NCI-H2029 treated with DMSO at 0.1 percent for 48 hours (cell line): Measurements from ENCODE around the gene KCNJ18.
"Not testable (repeated sequence)": the region's sequence is repeated elsewhere in the genome, so short reads cannot be mapped to it uniquely, and the experiment has no call there.

Experiments used
- DNase-seq: peaks from one replicate; lab custom pipeline; 2025; lab: John Stamatoyannopoulos, UW

KCNJ18 gene

DNA sequence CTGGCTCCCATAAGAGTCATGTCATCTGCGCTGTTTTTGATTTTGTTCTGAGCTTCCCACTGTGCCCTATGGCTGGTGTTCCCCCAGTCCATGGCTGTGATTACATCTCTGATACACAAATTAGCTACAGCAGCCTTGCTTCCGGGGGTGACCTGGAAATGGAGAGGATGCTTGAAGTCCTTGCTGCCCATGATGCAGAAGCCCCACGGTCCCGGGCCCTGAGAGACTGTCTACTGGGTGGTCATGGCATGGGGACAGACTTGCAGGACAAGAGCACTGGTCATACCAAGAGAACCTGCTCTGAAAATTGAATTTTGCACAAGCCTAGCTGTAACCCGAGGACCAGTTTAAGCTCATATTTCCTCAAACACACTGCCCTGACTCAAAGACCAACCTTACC, 38.8 kb downstream of the KCNJ18 start:
- not testable (repeated sequence) for DNase-seq

DNA sequence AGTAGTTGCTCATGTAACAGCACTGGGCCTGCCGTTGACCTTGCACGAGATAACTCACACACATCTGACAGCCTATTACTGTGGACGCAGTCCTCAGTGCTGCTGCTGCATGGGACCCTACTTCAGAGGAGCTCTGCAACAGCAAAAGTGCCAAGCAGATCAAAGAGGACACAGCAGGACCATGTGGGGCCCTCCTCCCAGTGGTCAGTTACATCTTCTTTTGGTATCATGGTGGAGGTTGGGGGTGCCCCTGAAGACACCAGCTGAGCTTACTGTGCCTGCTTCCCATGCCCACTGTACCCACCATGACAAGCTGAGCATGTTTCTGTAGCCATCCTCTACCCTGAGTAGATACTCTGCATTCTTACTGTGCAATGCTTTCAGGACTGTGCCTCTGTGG, 41.6 kb downstream of the KCNJ18 start:
- not testable (repeated sequence) for DNase-seq

DNA sequence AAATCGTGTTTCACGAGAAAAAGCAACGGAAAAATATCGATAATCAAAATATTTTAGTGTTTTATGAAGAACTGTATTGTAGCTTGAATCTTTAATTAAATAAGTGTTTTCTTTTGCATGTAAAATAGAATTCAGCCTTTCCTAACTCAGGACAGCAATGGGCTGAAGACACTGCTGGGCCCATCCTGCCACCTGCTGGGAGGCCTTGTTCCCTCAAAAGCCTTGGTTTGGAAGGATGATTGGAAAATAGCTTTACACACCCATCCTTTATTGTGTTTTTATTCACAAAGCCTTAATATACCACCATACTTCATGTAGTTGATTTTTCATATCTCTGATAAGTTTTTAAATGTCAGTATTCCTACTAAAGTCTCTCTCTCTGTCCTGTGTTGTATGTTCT, 43.5 kb downstream of the KCNJ18 start:
- not testable (repeated sequence) for DNase-seq

DNA sequence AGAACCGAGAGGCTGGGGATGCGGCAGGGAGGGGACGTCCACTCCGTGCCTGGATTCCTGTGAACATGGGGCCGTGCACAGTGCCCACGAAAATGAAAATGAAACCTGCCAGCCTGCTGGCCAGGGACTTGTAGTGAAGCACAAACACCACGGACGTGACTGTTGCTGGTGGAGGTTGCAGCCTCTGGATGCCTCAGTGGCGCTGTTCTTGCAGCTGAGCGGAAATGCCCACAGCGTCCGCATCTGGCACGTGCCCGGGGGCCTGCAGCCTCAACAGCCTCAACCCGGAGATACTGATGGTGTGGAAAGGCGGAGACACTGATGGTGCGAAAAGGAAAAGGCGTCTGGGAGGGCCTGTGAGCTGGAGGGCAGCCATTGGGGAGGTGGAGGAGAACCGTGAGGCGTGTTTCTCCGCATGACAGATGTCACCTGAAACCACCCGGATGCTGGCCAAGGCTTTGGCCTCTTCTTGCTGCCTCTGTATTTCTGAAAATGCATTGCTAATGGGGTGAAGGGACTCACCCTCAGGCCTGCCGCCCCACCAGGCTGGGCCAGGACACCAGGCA, 44.8 kb downstream of the KCNJ18 start:
- not testable (repeated sequence) for DNase-seq

DNA sequence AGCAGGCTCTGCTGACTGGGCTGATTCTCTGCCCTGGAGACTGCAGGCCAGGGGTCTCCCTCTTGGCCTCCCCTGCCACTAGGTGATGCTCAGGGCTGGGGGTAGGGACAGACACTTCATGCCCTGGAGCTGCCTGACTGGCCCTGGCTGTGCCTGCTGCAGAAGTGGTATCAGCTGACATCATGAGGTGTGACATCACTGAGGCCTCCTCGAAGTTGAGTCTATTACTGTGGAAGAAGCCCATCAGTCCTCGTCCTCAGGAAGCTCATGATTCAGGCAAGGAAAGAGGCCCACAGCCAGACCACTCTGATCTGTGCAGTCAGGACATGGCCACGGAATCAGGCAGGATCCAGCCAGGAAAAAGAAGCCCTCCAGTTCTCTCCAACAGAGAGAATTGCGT, 45.9 kb downstream of the KCNJ18 start:
- DNase-seq: not testable (repeated sequence)

DNA sequence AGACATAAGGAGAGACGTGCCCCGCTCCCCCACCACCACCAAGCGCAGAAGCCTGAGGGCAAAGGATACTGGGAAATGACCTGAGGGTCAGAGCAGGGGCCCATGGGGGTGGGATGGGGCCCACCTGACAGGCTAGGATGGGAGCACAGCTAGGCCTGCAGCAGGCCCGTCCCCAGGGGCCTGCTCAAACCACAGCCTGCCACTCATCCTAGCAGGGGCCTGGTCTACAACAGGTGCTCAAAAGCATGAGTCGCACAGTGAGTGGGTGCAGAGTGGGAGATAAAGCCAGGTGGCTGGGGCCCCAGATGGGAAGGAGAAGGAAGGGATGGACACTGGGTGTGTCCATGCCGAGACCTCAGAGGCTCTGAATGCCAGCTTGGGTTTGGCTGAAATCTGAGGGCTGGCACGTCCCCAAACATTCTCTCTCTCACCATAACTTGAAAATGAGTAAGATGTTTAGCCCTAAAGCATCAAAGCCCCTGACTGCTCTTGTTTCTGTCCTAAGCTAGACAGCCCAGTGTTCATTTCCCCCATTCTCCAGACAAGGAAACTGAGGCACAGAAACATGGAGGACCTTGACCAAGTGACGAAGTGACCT, 46.7 kb downstream of the KCNJ18 start:
- not testable (repeated sequence) for DNase-seq

DNA sequence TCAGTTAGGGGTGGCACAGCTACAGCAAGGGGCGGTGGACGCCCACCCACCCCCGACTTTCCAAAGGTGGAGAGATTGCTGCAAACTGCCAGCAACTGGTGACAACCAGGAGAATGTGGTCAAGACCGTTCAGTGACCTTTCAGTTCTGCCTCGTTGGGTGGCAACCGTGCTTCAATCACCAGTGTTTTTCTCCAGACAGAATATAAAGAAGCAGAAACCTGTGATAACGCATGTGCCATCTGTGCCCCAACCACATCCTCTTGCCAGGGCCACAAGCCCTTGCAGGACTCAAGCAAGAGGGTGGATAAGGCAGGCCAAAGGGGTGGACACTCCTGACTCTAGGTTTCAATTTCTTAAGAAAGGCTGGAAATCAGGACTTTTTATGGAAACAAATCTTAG, 47.2 kb downstream of the KCNJ18 start:
- not testable (repeated sequence) for DNase-seq

DNA sequence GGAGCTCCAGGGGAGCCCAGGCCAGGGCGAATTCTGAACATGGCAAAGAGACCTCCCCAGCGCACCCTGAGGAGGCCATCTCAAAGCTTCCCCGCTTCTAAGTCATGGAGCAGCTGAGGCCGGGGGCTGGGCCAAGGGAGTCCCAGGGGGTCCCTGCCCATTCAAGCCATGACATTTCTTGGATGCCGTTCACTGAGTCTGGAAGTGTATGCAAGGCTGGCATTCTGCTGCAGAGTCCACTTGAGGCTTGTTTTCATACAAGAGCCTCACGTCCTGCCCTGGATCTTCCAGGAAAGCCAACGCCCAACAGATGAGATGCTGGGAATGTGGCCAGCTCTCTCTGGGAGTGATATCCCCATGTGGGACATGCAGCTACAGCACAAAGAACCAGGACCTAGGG, 48.5 kb downstream of the KCNJ18 start:
- not testable (repeated sequence) for DNase-seq

DNA sequence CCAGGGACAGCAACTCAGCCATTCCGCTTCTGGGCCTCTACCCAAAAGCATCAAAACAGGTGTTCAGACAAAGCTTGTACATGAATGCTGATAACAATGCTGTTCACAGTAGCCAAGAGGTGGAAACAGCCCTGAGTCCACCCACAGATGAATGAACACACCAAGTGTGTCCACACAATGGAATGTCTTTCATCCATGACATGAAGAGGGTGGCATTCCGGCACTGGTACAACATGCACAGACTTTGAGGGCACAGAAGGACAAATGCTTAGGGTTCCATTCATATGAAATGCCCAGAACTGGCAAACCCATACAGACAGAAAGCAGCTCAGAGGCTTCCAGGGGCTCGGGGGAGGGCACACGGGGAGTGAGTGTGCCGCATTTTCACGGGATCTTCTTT, 49.2 kb downstream of the KCNJ18 start:
- not testable (repeated sequence) for DNase-seq

DNA sequence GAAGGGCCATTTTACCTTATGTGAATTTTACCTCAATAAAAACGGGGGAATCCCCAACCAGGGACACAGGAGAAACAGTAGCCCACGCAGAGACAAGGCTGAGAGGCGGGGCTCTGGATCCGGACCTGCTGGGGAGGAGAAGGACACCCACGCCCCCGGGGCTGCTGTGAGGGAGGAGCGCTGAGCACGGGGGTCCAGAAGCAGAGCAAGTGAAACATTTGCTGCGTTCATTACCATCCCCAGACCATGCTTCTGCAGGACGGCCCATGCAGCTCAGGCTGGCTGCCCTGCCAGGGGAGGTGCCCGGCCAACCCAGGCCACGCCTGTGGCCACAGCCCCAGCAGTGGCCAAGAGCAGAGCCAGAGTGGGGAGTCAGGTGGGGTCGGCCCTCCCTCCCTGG, 50.0 kb downstream of the KCNJ18 start:
- DNase-seq: no peak

DNA sequence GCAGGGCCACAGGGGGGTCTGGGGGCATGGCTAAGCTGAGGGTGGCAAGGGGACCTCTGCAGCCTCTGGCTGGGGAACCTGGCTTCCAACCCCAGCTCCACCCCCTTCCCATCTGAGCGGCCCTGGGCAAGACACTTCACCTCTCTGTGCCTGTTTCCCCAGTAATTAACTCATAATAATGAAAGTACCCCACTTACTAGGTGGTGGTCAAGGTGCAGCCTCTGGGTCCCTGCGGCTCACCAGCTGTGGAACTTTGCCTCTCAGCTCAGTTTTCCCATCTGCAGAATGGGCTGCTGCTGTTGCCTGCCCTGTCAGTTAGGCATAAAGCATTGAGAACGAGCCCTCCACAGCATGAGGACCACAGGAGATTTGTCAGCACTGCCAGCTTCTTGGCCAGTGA, 51.8 kb downstream of the KCNJ18 start:
- DNase-seq: not testable (repeated sequence)

DNA sequence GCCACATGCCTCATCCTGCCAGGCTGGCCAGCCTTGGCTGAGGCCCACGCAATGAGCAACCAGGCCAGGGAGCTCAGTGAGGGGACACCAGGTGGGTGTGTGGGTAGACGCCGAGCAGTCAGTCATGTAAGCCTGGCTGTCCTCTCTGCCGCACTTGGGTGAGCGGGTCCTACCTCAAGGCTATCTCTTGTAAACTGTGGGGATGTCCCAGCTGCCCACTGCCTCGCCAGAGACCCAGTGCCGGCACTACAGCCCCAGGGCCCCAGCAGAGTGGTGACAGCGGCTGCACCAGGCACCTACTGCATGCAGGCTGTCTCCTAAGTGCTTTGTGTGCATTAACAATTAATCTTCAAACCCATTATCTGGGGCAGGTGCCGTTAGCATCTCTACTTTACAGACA, 52.3 kb downstream of the KCNJ18 start:
- DNase-seq: not testable (repeated sequence)

DNA sequence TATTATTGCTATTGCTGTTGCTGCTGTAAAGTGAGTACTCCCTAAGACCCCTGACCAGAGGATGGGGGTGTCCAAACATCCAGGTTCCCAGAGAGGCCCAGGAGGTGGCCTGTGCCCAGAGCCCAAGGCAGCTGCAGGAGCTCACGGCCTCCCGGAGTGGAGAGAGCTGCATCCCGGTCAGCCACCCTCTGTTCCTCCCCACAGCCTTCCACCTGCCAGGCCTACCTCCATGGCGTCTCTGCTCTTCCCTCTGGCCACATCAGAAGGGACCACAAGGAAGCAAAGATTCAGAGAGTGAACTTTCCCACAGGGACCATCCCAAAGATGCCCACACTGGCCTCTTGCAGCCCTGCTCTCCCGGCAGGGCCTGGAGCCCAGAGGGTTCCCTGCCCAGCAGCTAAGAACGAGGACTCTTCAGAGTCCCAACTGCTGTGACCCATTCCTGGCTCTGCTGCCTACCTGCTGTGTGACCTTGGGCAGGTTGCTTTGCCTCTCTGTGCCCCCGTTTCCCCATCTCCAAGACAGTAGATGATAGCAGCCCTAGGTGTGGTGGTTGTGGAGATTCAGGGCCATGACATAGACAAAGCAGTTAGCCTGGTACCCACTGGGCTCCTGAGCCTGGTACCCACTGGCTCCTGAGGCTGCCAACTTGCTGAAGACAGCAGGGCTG, 53.2 kb downstream of the KCNJ18 start:
- not testable (repeated sequence) for DNase-seq

DNA sequence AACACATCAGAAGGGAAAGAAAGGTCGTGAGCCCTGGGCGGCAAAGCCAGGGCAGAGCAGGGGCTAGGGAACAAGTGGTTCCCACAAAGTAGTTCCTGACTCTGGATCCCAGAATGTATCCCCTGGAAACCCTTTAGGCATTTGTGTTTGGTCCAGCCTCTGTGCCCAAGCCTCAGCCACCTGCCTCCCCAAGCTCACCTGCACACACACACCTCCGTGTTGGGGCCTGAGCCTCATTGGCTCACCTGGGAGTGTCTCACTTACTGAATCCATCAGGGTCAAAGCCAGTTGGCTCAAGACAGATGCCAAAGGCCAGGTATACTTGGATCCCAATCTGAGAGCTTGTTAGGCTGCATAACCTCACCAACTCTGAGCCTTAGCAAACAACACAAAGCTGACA, 54.1 kb downstream of the KCNJ18 start:
- not testable (repeated sequence) for DNase-seq

DNA sequence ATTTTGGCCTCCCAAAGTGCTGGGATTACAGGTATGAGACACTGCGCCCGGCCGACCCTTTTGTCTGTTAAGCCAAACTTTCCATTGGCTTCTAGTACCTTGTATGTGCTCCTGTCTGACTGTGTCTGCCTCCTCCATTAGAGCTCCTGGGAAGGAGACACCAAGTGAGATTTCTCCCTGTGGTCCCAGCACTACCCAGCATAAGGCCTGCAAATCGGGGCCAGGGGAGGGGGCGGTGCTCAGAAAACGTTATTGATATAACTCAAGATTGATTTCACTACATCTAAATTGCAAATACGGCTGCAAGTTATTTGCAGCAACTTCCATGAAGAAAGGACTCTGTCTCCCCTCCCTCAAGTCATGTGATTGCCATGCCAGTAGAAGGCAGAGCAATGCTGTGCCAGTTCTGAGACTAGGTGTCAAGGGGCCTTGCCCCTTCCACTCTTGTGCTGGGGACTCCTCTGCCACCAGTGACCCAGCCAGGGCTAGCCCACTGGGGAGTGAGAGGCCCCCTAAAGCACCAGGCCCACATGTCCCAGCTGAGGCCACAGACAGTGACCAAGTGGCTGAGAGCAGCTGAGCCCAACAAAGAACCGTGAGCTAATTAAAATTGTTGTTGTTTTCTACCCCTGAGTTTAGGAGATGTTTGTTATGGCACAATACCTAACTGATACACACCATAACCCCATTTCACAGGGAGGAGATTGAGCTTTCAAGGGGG, 55.0 kb downstream of the KCNJ18 start:
- not testable (repeated sequence) for DNase-seq

DNA sequence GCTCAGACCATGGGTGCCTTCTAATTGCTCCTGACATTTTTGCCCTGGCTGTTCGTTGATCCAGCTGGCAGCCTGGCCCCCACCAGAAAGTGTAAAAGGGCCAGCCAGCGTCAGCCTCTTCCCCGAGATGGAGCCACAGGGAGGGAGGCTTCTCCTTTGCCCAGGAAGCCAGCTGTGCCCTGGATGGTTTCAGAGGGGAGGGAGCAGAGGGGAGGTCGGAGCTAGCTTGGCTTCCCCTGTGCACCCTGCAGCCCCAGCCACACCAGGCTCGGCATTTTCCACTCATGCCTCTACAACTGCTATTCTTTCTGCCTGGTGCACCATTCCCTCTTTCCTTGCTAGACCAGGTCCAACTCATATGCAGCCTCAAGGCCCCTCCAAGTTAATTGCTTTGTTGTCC, 56.4 kb downstream of the KCNJ18 start:
- not testable (repeated sequence) for DNase-seq

DNA sequence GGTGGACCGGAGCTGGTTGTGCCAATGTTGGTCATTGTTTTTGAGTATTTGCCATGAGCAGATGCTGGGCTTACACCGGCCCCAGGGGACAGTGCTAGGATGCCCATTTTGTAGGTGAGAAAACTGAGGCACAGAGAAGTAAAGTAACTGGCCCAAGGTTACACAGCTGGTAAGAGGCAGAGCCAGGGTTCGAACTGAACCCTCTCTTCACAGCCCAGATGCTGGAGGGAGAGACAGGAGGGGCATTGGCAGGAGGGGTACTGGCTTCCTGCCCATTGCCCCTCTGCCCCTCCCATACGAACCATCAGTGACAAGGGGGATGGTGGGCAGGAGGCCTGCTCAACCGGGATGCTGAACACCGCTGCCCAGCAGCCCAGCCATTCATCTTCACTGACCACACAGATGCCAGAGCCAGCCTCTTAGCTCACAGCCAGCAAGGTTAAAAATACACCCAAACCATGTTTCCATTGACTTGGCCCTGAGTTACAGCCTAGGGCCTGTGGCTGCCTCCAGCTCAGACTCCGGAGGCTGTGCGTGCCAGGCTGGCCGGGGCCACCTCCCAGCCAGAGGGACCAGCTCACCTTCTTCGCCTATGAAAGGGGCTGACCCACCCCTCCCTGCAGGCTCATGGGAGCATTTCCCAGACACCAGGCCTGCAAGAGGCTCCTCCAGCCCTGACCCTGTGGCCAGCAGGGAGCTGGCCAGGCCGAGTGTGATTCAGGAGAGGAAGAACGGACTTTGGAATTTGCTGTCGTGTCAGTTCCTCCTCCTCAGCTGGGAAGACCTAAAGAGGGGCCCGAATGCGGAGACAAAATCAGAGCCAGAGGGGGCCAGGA, 57.6 kb downstream of the KCNJ18 start:
- not testable (repeated sequence) for DNase-seq

DNA sequence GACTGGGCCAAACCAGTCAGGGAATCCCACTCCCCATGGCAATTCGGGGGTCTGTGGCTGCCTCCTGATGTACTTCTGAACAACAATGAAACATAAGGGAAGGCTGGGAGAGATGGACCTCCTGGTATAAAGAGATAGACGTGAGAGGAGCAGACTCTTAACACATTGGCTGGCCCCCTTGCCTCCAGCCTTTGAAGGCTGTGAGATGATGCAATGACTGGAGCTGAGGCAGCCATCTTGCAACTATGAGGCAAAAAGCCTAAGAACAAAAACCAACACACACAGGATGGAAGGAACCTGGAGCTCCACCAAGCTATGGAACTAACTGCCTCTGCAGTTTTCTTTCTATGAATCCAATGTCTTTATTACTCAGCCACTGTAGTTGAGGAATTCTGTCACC, 58.8 kb downstream of the KCNJ18 start:
- not testable (repeated sequence) for DNase-seq
